HL-60 (cell line): ENCODE measurements around the gene NF1.

Experiments
- DNase-seq, 2 experiments: peaks; one replicate each; pipeline ENCODE4 v3.0.0-alpha.2; 2010 to 2020; ENCODE audit warnings: low read depth in 1 of 2, low spot score in 1 of 2
- H3K27ac ChIP-seq: fragments of 250-450 bp; sonication (Bioruptor Pico); replicated peaks from 2 replicates; pipeline ENCODE4 v1.5.1; 2020; ENCODE audit warnings: mild to moderate bottlenecking, moderate library complexity
- H3K27me3 ChIP-seq: fragments of 250-450 bp; sonication (Bioruptor Pico); 2 replicates; pipeline ENCODE4 v1.5.1; 2021; ENCODE audit warnings: mild to moderate bottlenecking, moderate library complexity; ENCODE audit not compliant: insufficient read depth, poor library complexity, severe bottlenecking
- H3K4me3 ChIP-seq: replicated peaks from 2 replicates; pipeline ENCODE4 v1.5.1; 2011; ENCODE audit warnings: mild to moderate bottlenecking, control low read depth, low read length; ENCODE audit not compliant: insufficient read depth
- GABPA ChIP-seq: IDR thresholded peaks from 2 replicates; pipeline ENCODE4 v1.6.1; 2012; ENCODE audit warnings: low read depth
- POLR2AphosphoS5 ChIP-seq: IDR thresholded peaks from 2 replicates; pipeline ENCODE4 v1.6.1; 2012; ENCODE audit warnings: low read depth
- REST ChIP-seq: IDR thresholded peaks from 2 replicates; pipeline ENCODE4 v1.6.1; 2012; ENCODE audit warnings: low read depth; ENCODE audit not compliant: insufficient replicate concordance
- SPI1 ChIP-seq: IDR thresholded peaks from 2 replicates; pipeline ENCODE4 v1.6.1; 2012; ENCODE audit warnings: low read depth, mild to moderate bottlenecking, borderline replicate concordance
- TF ChIP-seq, protein P1 (sequence below): IDR thresholded peaks from one replicate; pipeline ENCODE4 v1.5.1; 2011; ENCODE audit warnings: low read length, control low read depth, inconsistent platforms; ENCODE audit not compliant: insufficient read depth

The NF1 gene

GRCh38 chr17:31136319-31136718 is 41.5 kb downstream of the NF1 start:
- TF ChIP-seq REST: no peak
- TF ChIP-seq, protein P1, sequence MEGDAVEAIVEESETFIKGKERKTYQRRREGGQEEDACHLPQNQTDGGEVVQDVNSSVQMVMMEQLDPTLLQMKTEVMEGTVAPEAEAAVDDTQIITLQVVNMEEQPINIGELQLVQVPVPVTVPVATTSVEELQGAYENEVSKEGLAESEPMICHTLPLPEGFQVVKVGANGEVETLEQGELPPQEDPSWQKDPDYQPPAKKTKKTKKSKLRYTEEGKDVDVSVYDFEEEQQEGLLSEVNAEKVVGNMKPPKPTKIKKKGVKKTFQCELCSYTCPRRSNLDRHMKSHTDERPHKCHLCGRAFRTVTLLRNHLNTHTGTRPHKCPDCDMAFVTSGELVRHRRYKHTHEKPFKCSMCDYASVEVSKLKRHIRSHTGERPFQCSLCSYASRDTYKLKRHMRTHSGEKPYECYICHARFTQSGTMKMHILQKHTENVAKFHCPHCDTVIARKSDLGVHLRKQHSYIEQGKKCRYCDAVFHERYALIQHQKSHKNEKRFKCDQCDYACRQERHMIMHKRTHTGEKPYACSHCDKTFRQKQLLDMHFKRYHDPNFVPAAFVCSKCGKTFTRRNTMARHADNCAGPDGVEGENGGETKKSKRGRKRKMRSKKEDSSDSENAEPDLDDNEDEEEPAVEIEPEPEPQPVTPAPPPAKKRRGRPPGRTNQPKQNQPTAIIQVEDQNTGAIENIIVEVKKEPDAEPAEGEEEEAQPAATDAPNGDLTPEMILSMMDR: no peak
- no peak for TF ChIP-seq SPI1
- TF ChIP-seq POLR2AphosphoS5: no peak
- TF ChIP-seq GABPA: no peak
- DNase-seq: no peak
- H3K27me3 ChIP-seq: no peaks in the 10 kb centered on the region
- no peak overlapping the region for H3K4me3 ChIP-seq
- H3K27ac ChIP-seq: no peak overlapping the region

GRCh38 chr17:31140111-31140510 is 45.3 kb downstream of the NF1 start:
- TF ChIP-seq SPI1 (no peak), POLR2AphosphoS5 (no peak), GABPA (no peak), REST (no peak)
- TF ChIP-seq, protein P1: no peak
- H3K27ac ChIP-seq: no peak overlapping the region
- no peaks in the 10 kb centered on the region for H3K27me3 ChIP-seq
- DNase-seq: no peak
- no peak overlapping the region for H3K4me3 ChIP-seq

GRCh38 chr17:31144428-31144827 is 49.7 kb downstream of the NF1 start:
- Histone ChIP-seq H3K27ac (no peak overlapping the region), H3K4me3 (no peak overlapping the region), H3K27me3 (no peaks in the 10 kb centered on the region)
- DNase-seq: no peak
- no peak for TF ChIP-seq POLR2AphosphoS5

DNA sequence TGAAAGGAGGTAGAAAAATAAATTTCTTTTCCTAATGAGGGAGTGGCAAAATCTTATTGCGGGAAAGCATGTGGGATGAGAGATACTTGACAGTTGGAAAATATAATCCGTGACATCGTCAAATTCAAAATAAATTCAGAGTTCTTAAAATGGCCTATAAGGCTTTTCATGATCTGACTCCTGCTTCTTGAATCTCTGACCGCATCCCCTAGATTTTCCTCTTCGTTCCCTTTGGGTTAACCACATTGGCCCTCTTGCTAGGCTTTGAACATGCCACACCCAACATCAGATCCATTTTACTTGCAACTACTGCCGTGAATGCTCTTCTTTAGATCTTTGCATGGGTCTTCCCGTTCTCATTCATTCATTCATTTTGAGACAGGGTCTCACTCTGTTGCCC is 50.1 kb downstream of the NF1 start:
- DNase-seq: no peak
- Histone ChIP-seq H3K4me3 (no peak overlapping the region), H3K27ac (no peak overlapping the region), H3K27me3 (no peaks in the 10 kb centered on the region)
- TF ChIP-seq SPI1 (no peak), GABPA (no peak), REST (no peak), POLR2AphosphoS5 (no peak)
- TF ChIP-seq, protein P1: no peak
